ENCODE results near the gene MYO1C.

The MYO1C gene

DNA sequence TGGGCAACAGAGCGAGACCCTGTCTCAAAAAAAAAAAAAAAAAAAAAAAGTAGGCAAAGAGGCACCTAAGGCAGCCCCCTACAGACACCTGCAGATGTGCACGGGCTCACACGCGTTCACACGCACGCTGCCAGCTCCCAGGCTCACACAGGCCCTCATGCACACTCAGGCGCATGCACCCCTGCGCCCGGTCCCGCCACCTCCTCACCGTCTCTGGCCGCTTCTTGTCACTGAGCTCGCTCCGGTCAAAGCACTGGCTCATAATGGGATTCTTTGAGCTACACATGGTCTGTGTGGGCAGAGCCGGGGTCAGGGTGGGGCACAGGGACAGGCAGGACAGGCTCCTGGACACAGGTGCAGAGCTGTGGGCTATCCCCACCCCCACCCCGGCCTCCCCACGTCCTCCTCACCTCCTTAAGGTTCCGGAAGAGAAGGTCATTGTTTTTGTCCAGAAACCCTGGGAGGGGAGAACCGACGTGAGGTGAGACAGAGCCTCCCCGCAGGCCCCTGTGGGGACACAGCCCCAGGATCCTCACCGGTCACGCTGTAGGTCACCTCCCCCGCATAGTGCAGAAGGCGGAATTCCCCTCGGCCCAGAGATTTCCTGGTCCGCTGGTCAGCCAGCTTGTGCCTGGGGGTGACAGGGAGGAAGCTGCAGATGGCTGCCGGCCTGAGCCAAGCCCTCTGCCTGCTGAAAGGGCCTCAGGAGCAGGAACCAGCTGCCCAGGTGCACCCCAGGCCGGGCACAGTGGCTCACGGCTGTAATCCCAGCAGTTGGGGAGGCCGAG is 17.9 kb downstream of the MYO1C start:
- Histone ChIP-seq H3K36me3 (ENCODE audit: low read depth) (peaks cover 55% of the 10 kb centered on the region), H3K27me3 (ENCODE audit: insufficient read depth, poor library complexity, severe bottlenecking) (no peaks in the 10 kb centered on the region), H3K4me3 (ENCODE audit: severe bottlenecking) (no peak overlapping the region), H3K4me1 (ENCODE audit: insufficient read depth, poor library complexity, severe bottlenecking) (no peaks in the 10 kb centered on the region), H3K9me3 (ENCODE audit: severe bottlenecking) (no peaks in the 10 kb centered on the region), H3K27ac (ENCODE audit: poor library complexity, severe bottlenecking) (no peak overlapping the region)
- ATAC-seq (ENCODE audit: low read depth), result no peak
- TF ChIP-seq, protein P1, sequence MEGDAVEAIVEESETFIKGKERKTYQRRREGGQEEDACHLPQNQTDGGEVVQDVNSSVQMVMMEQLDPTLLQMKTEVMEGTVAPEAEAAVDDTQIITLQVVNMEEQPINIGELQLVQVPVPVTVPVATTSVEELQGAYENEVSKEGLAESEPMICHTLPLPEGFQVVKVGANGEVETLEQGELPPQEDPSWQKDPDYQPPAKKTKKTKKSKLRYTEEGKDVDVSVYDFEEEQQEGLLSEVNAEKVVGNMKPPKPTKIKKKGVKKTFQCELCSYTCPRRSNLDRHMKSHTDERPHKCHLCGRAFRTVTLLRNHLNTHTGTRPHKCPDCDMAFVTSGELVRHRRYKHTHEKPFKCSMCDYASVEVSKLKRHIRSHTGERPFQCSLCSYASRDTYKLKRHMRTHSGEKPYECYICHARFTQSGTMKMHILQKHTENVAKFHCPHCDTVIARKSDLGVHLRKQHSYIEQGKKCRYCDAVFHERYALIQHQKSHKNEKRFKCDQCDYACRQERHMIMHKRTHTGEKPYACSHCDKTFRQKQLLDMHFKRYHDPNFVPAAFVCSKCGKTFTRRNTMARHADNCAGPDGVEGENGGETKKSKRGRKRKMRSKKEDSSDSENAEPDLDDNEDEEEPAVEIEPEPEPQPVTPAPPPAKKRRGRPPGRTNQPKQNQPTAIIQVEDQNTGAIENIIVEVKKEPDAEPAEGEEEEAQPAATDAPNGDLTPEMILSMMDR (IDR thresholded peaks at IDR 0.05; ENCODE audit: poor library complexity, severe bottlenecking), result no peak
- no peak for DNase-seq (ENCODE audit: low spot score)

DNA sequence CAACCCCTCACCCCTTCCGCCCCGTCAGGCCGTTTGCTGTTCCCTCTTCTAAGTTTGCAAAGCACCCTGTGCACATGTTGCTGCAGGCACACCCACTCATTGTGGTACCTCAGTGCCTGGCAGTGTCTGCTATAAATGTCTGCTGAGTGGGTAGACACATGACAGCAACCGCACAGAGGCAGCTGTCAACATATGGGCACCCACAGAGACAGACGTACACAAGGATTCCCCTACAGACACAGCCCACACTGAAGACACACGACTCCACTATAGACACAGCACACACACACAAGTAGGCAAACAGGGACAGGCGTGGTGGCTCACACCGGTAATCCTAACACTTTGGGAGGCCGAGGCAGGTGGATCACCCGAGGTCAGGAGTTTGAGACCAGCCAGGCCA is 18.6 kb downstream of the MYO1C start:
- TF ChIP-seq, protein P1 (IDR thresholded peaks at IDR 0.05; ENCODE audit: poor library complexity, severe bottlenecking), result no peak
- Histone ChIP-seq H3K36me3 (ENCODE audit: low read depth) (peaks cover 59% of the 10 kb centered on the region), H3K9me3 (ENCODE audit: severe bottlenecking) (no peaks in the 10 kb centered on the region), H3K4me3 (ENCODE audit: severe bottlenecking) (no peak overlapping the region), H3K4me1 (ENCODE audit: insufficient read depth, poor library complexity, severe bottlenecking) (no peaks in the 10 kb centered on the region), H3K27ac (ENCODE audit: poor library complexity, severe bottlenecking) (no peak overlapping the region), H3K27me3 (ENCODE audit: insufficient read depth, poor library complexity, severe bottlenecking) (no peaks in the 10 kb centered on the region)
- no peak for ATAC-seq (ENCODE audit: low read depth)
- DNase-seq (ENCODE audit: low spot score), result no peak

DNA sequence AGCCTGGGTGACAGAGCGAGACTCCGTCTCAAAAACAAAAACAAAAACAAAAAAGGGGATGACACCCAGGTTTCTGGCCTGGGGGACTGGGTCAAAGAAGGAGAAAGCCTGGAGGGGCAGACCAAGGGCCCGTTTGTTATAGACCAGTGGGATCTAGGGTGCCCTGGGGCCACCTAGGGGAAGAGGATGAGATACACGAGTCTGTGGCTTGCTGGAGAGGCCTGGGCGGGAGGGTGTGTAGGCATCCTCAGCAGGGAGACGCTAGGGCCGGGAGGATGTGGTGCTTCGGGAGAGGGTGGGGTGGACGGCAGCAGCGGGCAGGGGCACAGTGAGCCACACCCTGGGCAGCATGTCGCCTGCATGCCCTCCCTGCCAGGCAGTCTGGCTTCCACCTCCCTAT is 19.3 kb downstream of the MYO1C start:
- no peaks in the 10 kb centered on the region for H3K4me1 ChIP-seq (ENCODE audit: insufficient read depth, poor library complexity, severe bottlenecking)
- no peaks in the 10 kb centered on the region for H3K9me3 ChIP-seq (ENCODE audit: severe bottlenecking)
- H3K4me3 ChIP-seq (ENCODE audit: severe bottlenecking), result no peak overlapping the region
- no peak; the same call in 2 of the 3 replicates for ATAC-seq (ENCODE audit: low read depth)
- H3K27me3 ChIP-seq (ENCODE audit: insufficient read depth, poor library complexity, severe bottlenecking), result no peaks in the 10 kb centered on the region
- no peak for DNase-seq (ENCODE audit: low spot score)
- H3K27ac ChIP-seq (ENCODE audit: poor library complexity, severe bottlenecking), result no peak overlapping the region
- TF ChIP-seq, protein P1 (IDR thresholded peaks at IDR 0.05; ENCODE audit: poor library complexity, severe bottlenecking), result no peak
- peaks cover 62% of the 10 kb centered on the region for H3K36me3 ChIP-seq (ENCODE audit: low read depth)

DNA sequence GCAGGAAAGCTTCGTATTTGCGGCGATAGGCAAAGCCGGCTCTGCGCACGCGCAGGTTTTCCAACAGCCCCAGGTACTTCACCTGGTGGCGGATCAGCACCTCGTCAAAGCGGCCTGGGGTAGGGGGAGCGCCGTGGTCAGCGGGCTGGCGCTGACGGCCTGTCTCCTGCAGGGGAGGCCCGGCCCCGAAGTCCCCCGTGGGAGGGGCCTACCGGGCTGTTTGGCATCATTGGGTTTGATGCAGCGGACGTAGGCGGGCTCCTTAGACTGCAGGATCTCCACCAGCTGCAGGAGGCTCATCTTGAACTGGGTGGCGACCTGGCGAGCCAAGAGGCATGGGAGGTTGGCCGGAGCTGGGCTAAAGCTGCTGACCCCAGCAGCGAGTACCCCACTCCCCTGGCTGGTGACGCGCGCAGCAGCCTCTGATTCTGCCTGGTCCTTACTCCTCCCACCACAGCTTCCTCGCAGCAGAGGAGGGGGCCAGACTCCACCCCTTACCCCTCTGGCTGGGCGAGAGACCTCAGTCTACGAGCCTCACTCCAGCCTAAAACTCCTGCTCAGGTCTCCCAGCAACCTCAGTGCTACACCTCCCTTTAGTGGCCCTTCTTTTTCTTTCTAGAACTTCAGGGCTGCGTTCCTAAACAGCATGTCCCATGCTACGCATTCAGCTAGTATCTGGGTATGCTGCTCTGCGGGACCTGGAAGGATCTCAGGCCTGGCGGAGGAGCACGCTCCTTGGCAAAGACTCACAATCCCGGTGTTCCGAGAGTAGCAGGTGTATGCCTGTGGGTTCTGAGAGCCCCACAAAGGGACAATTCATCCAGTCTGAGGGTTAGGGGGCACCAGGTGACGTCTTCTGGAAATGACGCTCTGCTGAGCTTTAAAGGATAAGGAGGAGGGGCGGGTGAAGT is 20.3 kb downstream of the MYO1C start:
- H3K36me3 ChIP-seq (ENCODE audit: low read depth), result peaks cover 57% of the 10 kb centered on the region
- no peak overlapping the region for H3K4me3 ChIP-seq (ENCODE audit: severe bottlenecking)
- H3K27ac ChIP-seq (ENCODE audit: poor library complexity, severe bottlenecking), result no peak overlapping the region
- ATAC-seq (ENCODE audit: low read depth), result no peak
- no peaks in the 10 kb centered on the region for H3K9me3 ChIP-seq (ENCODE audit: severe bottlenecking)
- H3K4me1 ChIP-seq (ENCODE audit: insufficient read depth, poor library complexity, severe bottlenecking), result no peaks in the 10 kb centered on the region
- H3K27me3 ChIP-seq (ENCODE audit: insufficient read depth, poor library complexity, severe bottlenecking), result no peaks in the 10 kb centered on the region
- DNase-seq (ENCODE audit: low spot score), result no peak
- TF ChIP-seq, protein P1 (IDR thresholded peaks at IDR 0.05; ENCODE audit: poor library complexity, severe bottlenecking), result no peak

Measured in RWPE2 (cell line).